AG09319 (cell line): ENCODE measurements around the gene CHN1.

ENCODE experiments used
- DNase-seq: peaks from one replicate; pipeline ENCODE4 v3.0.0-alpha.2; 2010; ENCODE audit warnings: low read depth; ENCODE audit errors: extremely low read depth
- CTCF ChIP-seq: IDR thresholded peaks from 2 replicates; pipeline ENCODE4 v1.5.1; 2011; ENCODE audit warnings: low read depth, mild to moderate bottlenecking, inconsistent platforms, low read length, moderate library complexity

Gene CHN1

DNA sequence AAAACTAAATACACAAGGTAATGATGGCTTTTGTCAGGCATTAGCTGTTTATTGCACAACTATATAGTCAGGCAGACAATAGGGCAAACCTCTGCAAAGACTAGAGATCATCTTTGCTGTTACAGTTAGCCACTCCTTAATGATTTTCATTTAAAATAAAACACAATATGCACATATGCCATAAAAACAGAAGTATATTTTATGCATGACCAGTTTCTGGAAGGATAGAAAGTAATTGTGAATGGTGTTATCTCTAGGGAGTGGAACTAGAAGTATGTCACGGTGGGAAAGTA, 102.0 kb downstream of the CHN1 start:
- no peak for TF ChIP-seq CTCF
- DNase-seq, result no peak

DNA sequence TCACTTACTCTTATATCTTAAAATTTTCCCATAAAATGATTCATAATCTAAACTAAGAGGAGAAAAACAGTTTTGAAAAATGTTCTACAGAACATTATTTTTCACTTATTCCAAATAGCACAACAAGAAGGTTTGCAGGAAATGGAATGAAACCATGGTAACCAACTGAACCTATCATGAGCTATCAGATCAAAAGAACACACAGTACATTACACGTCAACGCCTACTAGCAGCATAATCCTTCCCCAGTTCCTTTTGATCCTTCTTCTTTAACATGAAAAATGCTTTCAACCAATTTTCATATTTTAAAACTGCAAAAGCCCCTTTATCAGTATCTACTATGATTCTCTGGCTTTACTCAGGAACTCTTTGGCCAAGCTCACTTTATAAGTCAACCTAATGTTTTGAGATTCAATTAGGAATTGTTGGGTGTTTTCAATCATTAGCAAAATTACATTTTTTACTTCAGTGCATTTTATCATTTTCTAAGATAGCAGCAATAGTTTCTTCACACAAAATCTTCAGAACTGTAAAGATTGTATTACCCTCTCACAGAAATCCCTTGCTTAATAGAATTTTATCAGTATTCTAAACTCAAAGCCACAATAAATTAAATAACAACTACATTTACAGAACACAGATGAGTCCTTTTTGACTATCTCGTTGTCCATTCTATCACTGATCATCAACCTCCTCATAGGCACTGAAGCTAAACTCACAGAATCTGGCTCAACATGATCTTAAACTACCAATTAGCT, 102.5 kb downstream of the CHN1 start:
- no peak for DNase-seq
- TF ChIP-seq CTCF, result no peak

DNA sequence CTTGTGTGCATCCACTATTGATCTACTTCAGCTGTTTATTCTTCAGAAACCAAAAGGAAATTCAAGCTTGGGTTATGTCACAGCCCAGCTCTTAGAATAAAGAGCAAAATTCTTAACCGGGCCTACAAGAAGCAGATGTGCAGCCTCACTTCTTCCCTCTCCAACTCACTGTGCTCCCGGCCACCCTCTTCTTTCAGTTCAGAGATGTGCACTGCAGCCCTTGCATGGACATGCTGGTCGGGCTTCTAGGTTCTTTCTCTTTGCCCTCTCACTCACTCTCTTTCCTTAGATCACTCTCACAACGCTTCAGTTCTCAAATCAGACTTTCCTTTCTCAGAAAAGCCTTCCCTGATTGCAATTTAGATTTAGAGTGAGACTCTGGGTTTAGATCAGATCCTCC, 104.1 kb downstream of the CHN1 start:
- DNase-seq, result no peak
- no peak; the same call in 1 of the 2 replicates for TF ChIP-seq CTCF

DNA sequence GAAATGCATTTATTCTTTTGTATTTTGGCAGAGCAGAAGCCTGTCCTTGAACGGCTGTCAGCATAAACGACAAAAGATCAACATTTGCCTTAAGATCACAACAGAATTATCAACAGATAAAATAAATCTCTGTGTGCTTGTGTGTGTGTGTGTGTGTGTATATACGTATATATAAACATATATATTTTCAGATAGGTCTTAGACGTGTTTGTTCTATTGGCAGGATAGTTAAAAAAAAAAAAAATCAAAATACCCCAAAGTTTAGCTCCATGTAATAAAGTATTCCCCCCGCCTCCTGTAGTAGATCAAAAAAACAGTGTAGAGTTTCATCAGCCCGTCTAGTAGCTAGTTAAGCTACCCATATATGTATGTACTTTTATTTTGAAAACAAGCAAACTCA, 107.9 kb downstream of the CHN1 start:
- no peak for DNase-seq
- TF ChIP-seq CTCF, result no peak

GRCh38 chr2:174893018-174893417, 112.2 kb downstream of the CHN1 start:
- no peak for TF ChIP-seq CTCF
- DNase-seq, result no peak

DNA sequence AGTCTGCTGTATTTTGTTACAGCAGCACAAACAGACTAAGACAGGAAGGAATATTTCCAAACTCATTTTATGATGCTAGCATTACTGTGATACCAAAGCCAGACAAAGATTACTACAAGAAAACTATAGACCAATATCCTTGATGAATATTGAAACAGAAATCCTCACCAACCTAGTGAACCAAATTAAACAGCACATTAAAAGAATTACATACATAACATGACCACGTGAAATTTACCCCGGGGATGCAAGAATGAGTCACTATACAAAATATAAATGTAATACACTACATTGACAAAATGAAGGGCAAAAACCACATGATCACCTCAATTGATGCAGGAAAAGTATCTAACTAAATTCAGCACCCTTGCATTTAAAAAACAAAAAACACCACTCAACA, 112.6 kb downstream of the CHN1 start:
- no peak for TF ChIP-seq CTCF
- DNase-seq, result no peak

- no peak; the same call in 1 of the 2 replicates for TF ChIP-seq CTCF
- DNase-seq, result no peak
Observed at GRCh38 chr2:174888646-174889271, 116.4 kb downstream of the CHN1 start.
